GM12891 (cell line): ENCODE data around the gene CYP3A5.

ENCODE experiments used
- DNase-seq: peaks from one replicate; pipeline ENCODE4 v3.0.0; 2011; ENCODE audit warnings: low spot score; ENCODE audit not compliant: insufficient read length
- FAIRE-seq: peaks from 2 replicates; lab custom pipeline; 2011; peaks lifted over from hg19 to GRCh38; lab: Jason Lieb, UNC
- PAX5 ChIP-seq: IDR thresholded peaks from 2 replicates; pipeline ENCODE4 v1.6.1; 2011; ENCODE audit warnings: low read length, moderate library complexity, mild to moderate bottlenecking; ENCODE audit not compliant: insufficient read depth, severe bottlenecking
- POLR2A ChIP-seq: IDR thresholded peaks from 2 replicates; pipeline ENCODE4 v1.6.1; 2011; ENCODE audit warnings: low read depth, low read length, control low read depth
- POLR2AphosphoS5 ChIP-seq: IDR thresholded peaks from 2 replicates; pipeline ENCODE4 v1.6.1; 2011; ENCODE audit warnings: low read depth, low read length, control low read depth
- POU2F2 ChIP-seq: IDR thresholded peaks from 2 replicates; pipeline ENCODE4 v1.6.1; 2011; ENCODE audit warnings: low read depth, mild to moderate bottlenecking, control low read depth, low read length, moderate library complexity
- SPI1 ChIP-seq: IDR thresholded peaks from 2 replicates; pipeline ENCODE4 v1.6.1; 2011; ENCODE audit warnings: low read depth, low read length, control low read depth
- TAF1 ChIP-seq: IDR thresholded peaks from 2 replicates; pipeline ENCODE4 v1.6.1; 2011; ENCODE audit warnings: low read depth, low read length, control low read depth

The CYP3A5 gene

DNA sequence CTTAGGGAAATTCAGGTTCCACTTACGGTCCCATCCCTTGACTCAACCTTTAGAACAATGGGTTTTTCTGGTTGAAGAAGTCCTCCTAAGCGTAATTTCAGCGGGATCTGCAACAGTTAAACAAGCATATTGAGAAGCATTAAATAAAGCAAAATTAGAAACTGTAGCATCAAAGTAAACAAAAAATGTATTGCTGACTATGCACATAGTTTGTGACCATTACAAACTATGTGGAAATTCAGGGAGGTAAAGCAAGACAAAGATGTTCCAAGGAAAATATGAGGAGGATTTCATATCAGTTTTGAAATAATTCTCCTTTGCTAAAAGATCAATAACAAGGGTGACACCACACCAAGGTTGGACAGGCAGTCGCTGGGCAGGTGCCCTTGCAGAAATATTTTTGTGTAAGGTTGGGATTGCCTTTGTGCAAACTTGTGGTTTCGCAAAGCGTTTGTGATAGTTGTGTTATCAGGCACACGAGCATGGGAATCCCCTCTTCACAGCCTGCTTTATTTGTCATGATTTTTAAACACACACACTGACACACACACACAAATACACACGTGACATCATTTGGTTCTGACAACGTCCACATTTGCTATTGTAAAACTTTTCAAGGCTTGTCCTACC, 5.4 kb upstream of the CYP3A5 start:
- TF ChIP-seq PAX5 (no peak), TAF1 (no peak), POLR2A (no peak), POU2F2 (no peak), POLR2AphosphoS5 (no peak), SPI1 (no peak)
- DNase-seq (no peak), FAIRE-seq (no peak)

DNA sequence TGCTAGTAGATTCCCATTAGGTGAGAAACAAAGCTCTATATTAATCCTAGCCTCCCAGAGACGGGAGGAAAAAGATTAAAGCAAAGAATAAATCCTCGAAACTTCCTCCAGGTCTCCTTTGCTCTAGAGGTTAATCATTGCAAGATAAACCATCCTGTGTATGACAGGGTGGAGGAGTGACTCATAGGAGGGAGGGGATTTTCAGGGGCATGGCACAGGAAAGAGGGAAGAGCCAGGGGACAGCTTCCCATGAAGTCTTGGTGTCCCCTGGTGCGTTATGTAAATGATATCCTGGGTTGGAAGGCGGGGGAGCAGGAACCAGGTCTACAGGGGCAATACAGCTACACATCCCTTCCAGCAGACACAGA, 780 bp downstream of the CYP3A5 start:
- no peak for TF ChIP-seq SPI1
- TF ChIP-seq POLR2AphosphoS5, result no peak
- TF ChIP-seq POLR2A, result no peak
- no peak for TF ChIP-seq TAF1
- TF ChIP-seq PAX5, result no peak
- TF ChIP-seq POU2F2, result no peak
- DNase-seq, result no peak
- FAIRE-seq, result no peak

DNA sequence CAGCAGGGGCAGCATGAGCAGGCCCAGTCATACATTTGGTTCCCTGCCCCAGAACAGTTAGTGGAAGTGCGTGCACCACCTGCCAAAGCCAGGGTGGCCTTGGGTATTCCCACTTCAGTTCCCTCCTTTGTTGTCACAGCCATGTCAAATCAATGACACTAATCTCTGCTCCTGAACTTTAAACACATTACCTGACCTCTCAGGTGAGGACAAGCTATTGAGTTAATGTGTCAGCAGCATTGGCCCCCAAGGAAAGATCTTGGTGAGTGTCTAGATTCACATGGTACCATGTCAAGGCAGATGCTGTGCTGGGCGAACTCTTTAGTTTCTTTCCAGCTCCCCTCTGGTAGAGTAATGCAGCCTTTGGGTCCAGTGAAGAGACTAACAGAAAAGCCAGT, 2.1 kb downstream of the CYP3A5 start:
- FAIRE-seq (no peak), DNase-seq (no peak)
- no peak for TF ChIP-seq POLR2A
- TF ChIP-seq POU2F2, result no peak
- no peak for TF ChIP-seq SPI1
- TF ChIP-seq TAF1, result no peak
- no peak for TF ChIP-seq PAX5
- no peak for TF ChIP-seq POLR2AphosphoS5

DNA sequence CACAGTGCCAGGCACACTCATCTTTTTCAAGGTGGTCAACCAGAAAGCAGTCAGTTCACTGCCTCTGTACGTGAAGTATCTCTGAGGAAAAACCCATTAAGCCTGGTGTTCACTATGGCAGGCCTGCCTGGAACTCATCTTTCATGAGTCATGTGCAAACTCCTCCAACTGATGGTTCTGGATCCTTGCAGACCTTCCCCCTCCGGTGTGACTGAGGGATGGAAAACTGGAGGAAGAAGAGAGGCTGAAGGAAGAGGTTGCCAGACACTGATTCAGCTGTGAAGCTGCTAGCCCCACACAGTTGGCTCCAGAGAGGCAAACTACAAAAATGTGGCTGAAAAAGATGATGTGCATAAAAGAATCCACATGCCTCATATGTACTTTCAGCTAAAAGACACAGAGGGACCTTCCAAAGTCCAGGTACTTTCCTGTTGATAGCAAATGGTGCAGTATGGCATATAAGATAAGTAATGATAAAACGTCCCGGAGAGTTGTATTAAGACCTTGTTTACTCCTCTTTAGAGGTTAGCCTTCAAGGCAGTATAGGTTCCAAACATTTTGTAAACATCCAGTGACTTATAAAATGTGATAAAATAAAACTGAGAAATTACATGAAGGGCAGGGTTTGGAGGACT, 2.7 kb downstream of the CYP3A5 start:
- FAIRE-seq, result no peak

DNA sequence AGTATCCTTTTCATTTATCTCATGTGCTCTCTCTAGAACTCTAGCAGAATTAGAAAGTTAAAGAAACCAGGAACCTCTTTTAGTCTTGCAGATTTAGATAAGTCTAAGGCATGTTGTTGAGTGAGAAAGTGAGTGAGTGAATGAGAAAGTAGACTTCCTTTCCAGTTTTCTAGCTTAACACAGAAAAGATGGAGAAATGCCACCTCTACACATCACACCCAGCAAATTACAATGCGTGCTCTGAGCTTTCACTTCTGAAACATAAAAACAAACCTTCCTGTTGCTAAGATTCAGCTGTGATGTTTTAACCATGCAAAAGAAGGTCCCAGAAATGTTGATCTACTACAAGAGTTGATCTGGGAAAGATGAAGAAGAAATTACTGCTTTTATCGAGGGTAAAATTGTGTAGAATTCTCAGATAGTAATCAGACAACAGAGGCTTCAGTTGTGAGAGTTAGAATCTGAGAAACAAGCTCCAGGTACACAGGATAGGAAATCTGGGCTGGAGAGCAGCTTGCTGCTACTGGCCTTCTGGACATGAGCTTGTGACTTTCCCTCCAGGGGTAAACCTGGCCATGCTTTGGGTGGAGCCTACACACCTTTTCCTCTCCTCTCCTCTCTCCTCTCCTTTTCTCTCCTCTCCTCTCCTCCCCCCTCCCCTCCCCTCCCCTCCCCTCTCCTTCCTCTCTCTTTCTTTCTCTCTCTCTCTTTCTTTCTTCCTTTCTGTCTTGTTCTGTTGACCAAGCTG, 4.6 kb downstream of the CYP3A5 start:
- FAIRE-seq (no peak), DNase-seq (no peak)
- TF ChIP-seq POLR2A (no peak), SPI1 (no peak), PAX5 (no peak), POU2F2 (no peak), POLR2AphosphoS5 (no peak), TAF1 (no peak)

More for the DNA sequence above, 2.7 kb downstream of the CYP3A5 start:
- DNase-seq, result no peak
- TF ChIP-seq POLR2AphosphoS5 (no peak), TAF1 (no peak), POU2F2 (no peak), POLR2A (no peak), PAX5 (no peak)

DNA sequence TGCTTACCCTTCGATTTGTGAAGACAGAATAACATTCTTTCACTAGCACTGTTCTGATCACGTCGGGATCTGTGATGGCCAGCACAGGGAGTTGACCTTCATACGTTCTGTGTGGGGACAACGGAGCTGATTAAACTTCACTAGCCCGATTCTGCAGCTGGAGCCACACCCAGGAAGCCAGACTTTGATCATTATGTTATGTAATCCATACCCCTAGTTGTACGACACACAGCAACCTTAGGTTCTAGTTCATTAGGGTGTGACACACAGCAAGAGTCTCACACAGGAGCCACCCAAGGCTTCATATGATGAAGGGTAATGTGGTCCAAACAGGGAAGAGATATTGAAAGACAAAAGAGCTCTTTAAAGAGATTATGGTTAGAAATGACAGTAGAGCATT, 7.2 kb downstream of the CYP3A5 start:
- DNase-seq (no peak), FAIRE-seq (no peak)
- no peak for TF ChIP-seq SPI1
- TF ChIP-seq PAX5, result no peak
- no peak for TF ChIP-seq POU2F2
- no peak for TF ChIP-seq POLR2A
- TF ChIP-seq POLR2AphosphoS5, result no peak
- no peak for TF ChIP-seq TAF1

DNA sequence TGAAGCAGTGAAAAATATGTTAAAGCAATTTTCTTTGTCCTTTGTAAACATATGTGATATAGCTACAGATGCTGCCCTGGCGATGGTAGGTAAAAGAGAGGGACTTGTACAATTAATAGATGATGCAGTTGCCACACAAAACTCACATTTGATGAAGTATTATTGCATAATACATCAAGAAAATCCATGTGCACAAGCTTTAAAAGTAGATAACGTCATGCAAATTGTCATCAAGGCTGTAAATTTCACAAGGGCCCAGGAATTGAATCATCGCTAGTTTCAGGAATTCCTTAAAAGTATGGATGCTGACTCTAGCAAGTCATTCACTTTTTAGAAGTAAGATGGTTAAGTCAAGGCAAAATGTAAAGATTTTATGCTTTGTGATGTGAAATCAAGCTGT, 10.0 kb downstream of the CYP3A5 start:
- TF ChIP-seq POLR2A (no peak), SPI1 (no peak), POU2F2 (no peak), PAX5 (no peak), TAF1 (no peak), POLR2AphosphoS5 (no peak)
- FAIRE-seq (no peak), DNase-seq (no peak)

DNA sequence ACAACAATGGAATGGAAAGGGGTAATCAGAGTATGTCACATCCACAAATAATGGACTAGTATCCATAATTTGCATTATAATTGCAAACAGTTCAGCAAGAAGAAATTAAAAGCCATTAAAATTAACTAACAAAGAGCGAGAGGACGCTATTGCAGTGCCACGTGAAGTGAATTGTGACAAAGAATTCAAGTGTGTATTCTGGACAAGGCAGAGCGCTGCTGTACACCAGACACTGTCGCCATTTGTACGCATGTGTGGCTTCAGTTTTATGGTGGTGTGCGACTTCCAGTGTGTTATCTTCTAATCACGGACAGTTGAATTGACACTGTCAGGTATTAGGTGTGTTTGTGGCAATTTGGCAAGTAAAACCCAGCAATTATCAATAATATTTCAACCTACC, 11.3 kb downstream of the CYP3A5 start:
- DNase-seq (no peak), FAIRE-seq (no peak)
- TF ChIP-seq POLR2AphosphoS5 (no peak), POLR2A (no peak), PAX5 (no peak), POU2F2 (no peak), SPI1 (no peak), TAF1 (no peak)

DNA sequence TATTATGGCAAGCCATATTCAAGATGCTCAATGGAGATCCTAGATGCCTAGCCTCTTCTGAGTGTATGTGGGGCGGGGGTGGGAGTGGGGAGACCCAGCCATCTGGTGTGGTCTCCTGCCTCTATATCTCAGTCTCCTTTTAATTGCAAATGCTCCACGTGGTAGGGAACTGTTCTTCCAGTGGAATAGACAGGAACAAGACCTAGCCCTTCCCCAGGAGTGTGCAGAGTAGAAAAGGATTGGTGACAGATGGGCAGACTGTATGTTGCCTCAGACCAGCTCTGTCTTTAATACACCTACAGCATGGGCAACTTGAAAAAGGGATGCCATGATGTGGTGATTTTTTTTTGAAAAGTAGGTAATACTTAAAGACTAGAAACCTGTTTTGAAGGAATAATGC, 12.6 kb downstream of the CYP3A5 start:
- no peak for DNase-seq
- no peak for FAIRE-seq
- TF ChIP-seq POLR2AphosphoS5 (no peak), SPI1 (no peak), POLR2A (no peak), POU2F2 (no peak), TAF1 (no peak), PAX5 (no peak)

DNA sequence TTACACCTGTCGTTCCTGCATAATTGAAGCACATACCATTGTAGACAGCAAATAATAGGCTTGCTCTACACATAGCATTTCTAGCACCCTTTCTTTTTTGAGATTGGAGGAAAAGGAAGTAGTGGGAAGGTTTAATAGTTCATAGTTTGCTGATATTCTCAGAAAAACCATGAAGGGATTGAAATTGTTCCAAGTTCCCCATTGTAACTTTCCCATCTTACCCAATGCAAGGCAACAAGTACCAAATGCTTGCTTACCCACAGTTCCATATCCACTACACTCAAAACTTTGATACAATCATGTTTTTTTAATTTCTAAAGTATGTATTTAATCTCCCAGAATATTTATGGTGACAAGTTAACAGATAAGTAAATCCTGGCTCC, 13.8 kb downstream of the CYP3A5 start:
- TF ChIP-seq POU2F2 (no peak), SPI1 (no peak), POLR2AphosphoS5 (no peak), PAX5 (no peak), TAF1 (no peak), POLR2A (no peak)
- FAIRE-seq (no peak), DNase-seq (no peak)
